ENCODE results near the gene TBC1D24. TPM values are rescaled to one million over a fixed set of nuclear protein-coding genes. Genes with fewer than 3 reads are reported as not detected.
A peak's percentile ranks its signal among the peaks of the same experiment; 100 is the strongest.

TBC1D24 gene
- total RNA-seq, 1 donor from 2014 or later: 25.0 TPM

- peaks cover 13% of the 10 kb centered on the region for H3K4me1 Mint-ChIP-seq
- TF ChIP-seq, protein P1, sequence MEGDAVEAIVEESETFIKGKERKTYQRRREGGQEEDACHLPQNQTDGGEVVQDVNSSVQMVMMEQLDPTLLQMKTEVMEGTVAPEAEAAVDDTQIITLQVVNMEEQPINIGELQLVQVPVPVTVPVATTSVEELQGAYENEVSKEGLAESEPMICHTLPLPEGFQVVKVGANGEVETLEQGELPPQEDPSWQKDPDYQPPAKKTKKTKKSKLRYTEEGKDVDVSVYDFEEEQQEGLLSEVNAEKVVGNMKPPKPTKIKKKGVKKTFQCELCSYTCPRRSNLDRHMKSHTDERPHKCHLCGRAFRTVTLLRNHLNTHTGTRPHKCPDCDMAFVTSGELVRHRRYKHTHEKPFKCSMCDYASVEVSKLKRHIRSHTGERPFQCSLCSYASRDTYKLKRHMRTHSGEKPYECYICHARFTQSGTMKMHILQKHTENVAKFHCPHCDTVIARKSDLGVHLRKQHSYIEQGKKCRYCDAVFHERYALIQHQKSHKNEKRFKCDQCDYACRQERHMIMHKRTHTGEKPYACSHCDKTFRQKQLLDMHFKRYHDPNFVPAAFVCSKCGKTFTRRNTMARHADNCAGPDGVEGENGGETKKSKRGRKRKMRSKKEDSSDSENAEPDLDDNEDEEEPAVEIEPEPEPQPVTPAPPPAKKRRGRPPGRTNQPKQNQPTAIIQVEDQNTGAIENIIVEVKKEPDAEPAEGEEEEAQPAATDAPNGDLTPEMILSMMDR (IDR thresholded peaks at IDR 0.05; ENCODE audit: unreplicated experiment): no peak
- H3K27ac Mint-ChIP-seq: no peak overlapping the region
- H3K9me3 Mint-ChIP-seq: no peaks in the 10 kb centered on the region
- no peak overlapping the region for H3K4me3 Mint-ChIP-seq
- H3K27me3 Mint-ChIP-seq (ENCODE audit: low read depth): no peaks in the 10 kb centered on the region
- no peak for DNase-seq (ENCODE audit: low spot score in 2 of 2, unreplicated experiment in 2 of 2)
- H3K36me3 Mint-ChIP-seq: peaks cover 5% of the 10 kb centered on the region
Observed at GRCh38 chr16:2498531-2499253, 23.8 kb downstream of the TBC1D24 start.

GRCh38 chr16:2499454-2499853, 24.5 kb downstream of the TBC1D24 start:
- Mint-ChIP-seq H3K36me3 (peaks cover 5% of the 10 kb centered on the region), H3K27ac (no peak overlapping the region), H3K27me3 (ENCODE audit: low read depth) (no peaks in the 10 kb centered on the region), H3K4me3 (no peak overlapping the region), H3K9me3 (no peaks in the 10 kb centered on the region), H3K4me1 (peaks cover 13% of the 10 kb centered on the region)
- no peak for DNase-seq (ENCODE audit: low spot score in 2 of 2, unreplicated experiment in 2 of 2)
- TF ChIP-seq, protein P1 (IDR thresholded peaks at IDR 0.05; ENCODE audit: unreplicated experiment): no peak

GRCh38 chr16:2499890-2500429, 25.0 kb downstream of the TBC1D24 start:
- peaks cover 18% of the 10 kb centered on the region for H3K4me1 Mint-ChIP-seq
- TF ChIP-seq, protein P1 (IDR thresholded peaks at IDR 0.05; ENCODE audit: unreplicated experiment): no peak
- no peaks in the 10 kb centered on the region for H3K9me3 Mint-ChIP-seq
- no peak overlapping the region for H3K27ac Mint-ChIP-seq
- H3K27me3 Mint-ChIP-seq (ENCODE audit: low read depth): no peaks in the 10 kb centered on the region
- peaks cover 5% of the 10 kb centered on the region for H3K36me3 Mint-ChIP-seq
- no peak for DNase-seq (ENCODE audit: low spot score in 2 of 2, unreplicated experiment in 2 of 2)
- H3K4me3 Mint-ChIP-seq: no peak overlapping the region

GRCh38 chr16:2500430-2500917, 25.5 kb downstream of the TBC1D24 start:
- no peak for DNase-seq (ENCODE audit: low spot score in 2 of 2, unreplicated experiment in 2 of 2)
- H3K4me3 Mint-ChIP-seq: no peak overlapping the region
- no peaks in the 10 kb centered on the region for H3K9me3 Mint-ChIP-seq
- TF ChIP-seq, protein P1 (IDR thresholded peaks at IDR 0.05; ENCODE audit: unreplicated experiment): no peak
- H3K36me3 Mint-ChIP-seq: peaks cover 5% of the 10 kb centered on the region
- H3K27ac Mint-ChIP-seq: no peak overlapping the region
- H3K27me3 Mint-ChIP-seq (ENCODE audit: low read depth): no peaks in the 10 kb centered on the region
- H3K4me1 Mint-ChIP-seq: peaks cover 18% of the 10 kb centered on the region

DNA sequence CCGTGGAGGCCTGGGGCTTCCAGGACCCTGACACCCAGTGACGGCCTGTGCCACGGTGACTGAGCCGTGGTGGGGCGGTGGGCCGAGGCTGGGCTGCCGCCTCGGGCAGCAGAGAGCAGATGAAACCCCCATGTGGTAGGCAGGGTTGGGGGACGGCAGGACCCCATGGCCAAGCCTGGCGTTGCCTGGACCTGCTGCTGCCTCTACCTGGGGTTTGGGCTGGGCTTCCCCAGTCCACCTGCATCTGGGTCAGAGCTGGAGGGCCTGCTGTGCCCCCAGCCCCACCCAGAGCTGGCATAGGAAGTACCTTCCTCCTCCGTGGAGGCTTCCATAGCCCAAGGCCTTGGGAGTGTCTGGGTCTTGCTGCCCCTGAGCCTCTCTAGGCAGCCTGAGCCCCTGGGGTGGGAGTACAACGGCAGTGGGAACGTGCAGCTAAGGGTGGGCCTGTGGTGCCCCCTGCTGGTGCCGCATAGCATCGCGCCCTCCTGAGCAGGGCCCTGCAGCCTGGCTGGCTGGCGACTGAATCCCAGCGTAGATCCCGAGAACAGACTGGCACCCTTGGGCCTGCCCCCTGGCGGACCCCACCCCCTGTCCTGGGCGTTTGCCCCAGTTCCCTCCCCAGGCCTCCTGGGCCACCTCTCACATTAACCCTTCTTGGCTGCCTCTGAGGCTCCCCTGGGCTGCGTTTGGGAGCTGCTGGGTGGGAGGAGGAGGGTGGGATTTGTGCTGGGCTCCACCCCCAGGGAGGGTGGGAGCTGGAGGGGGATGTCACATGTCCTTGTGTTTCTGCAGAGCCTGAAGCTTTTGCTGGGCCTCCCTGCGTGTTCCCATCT, 26.2 kb downstream of the TBC1D24 start:
- Mint-ChIP-seq H3K4me3 (peak overlapping the region; percentile 61), H3K4me1 (peaks cover 18% of the 10 kb centered on the region), H3K27me3 (ENCODE audit: low read depth) (no peaks in the 10 kb centered on the region), H3K36me3 (peaks cover 5% of the 10 kb centered on the region), H3K27ac (peak overlapping the region; percentile 71), H3K9me3 (no peaks in the 10 kb centered on the region)
- DNase-seq (ENCODE audit: low spot score in 2 of 2, unreplicated experiment in 2 of 2): peak; percentile 78 to 97
- TF ChIP-seq, protein P1 (IDR thresholded peaks at IDR 0.05; ENCODE audit: unreplicated experiment): peak; percentile 98

Data from mesothelial cell of epicardium (in vitro differentiated cells).